NT2/D1 (cell line): ENCODE results near the gene DDX24.

Experiments used
- SUZ12 ChIP-seq: IDR thresholded peaks from 2 replicates; pipeline ENCODE4 v1.6.1; 2011; ENCODE audit not compliant: insufficient read length, insufficient read depth; ENCODE audit errors: extremely low read depth
- YY1 ChIP-seq: IDR thresholded peaks from 2 replicates; pipeline ENCODE4 v1.6.1; 2011; ENCODE audit not compliant: insufficient read length, insufficient read depth
- ZNF274 ChIP-seq: IDR thresholded peaks from 2 replicates; pipeline ENCODE4 v1.6.1; 2011; ENCODE audit warnings: mild to moderate bottlenecking, low read depth, low read length

- TF ChIP-seq YY1 (no peak), ZNF274 (no peak), SUZ12 (no peak)
Measured at GRCh38 chr14:94001016-94001415, 80.0 kb downstream of the DDX24 start.
